IMR-90 (cell line): ENCODE results near the gene SERPINF2. TPM values are rescaled to one million over a fixed set of nuclear protein-coding genes. Genes with fewer than 3 reads are reported as not detected.
"Not testable (repeated sequence)": the region's sequence is repeated elsewhere in the genome, so short reads cannot be mapped to it uniquely, and the experiment has no call there.

ENCODE experiments used
- ATAC-seq: fragments of 200-7000 bp; cut with Tn5 transposase; 2 replicates; pipeline ENCODE4 v1.9.1; 2020; ENCODE audit warnings: low read depth, mild to moderate bottlenecking, moderate library complexity
- BruUV-seq: library from RNA; stranded (reverse); fragments of 400-500 nt; replicated peaks from 2 replicates; lab custom pipeline; 2021; lab: Mats Ljungman, UMichigan
- CTCF ChIA-PET: fragments of 300-600 bp; formaldehyde crosslinking; extraction: SDS; loops from one replicate; lab custom pipeline; 2021; ENCODE audit warnings: antibody characterized with exemption; lab: Yijun Ruan, JAX
- POLR2A ChIA-PET: fragments of 300-600 bp; sonication (Branson Sonifier 250); formaldehyde crosslinking; loops from one replicate; lab custom pipeline; 2022; ENCODE audit warnings: antibody characterized with exemption; ENCODE audit not compliant: unreplicated experiment; lab: Charles Lee
- DNase-seq: peaks from one replicate; pipeline ENCODE4 v3.0.0; 2013
- H2AFZ ChIP-seq: replicated peaks from 2 replicates; pipeline ENCODE3; 2013; ENCODE audit warnings: low read length, mild to moderate bottlenecking; ENCODE audit not compliant: poor library complexity
- H2AK5ac ChIP-seq: 2 replicates; pipeline ENCODE4 v1.6.1; 2013; ENCODE audit warnings: low read depth, low read length, inconsistent platforms
- H2AK9ac ChIP-seq: replicated peaks from 2 replicates; pipeline ENCODE3; 2013; ENCODE audit warnings: mild to moderate bottlenecking, low read depth, low read length, moderate library complexity; ENCODE audit not compliant: poor library complexity
- H2BK120ac ChIP-seq: 2 replicates; pipeline ENCODE4 v1.6.1; 2013; ENCODE audit warnings: low read depth, low read length, inconsistent platforms
- H2BK15ac ChIP-seq: 3 replicates; pipeline ENCODE4 v1.6.1; 2013; ENCODE audit warnings: low read depth, low read length, inconsistent platforms
- H2BK20ac ChIP-seq: 2 replicates; pipeline ENCODE4 v1.6.1; 2013; ENCODE audit warnings: low read depth, mild to moderate bottlenecking, inconsistent platforms, low read length, moderate library complexity
- H2BK5ac ChIP-seq: 2 replicates; pipeline ENCODE4 v1.6.1; 2013; ENCODE audit warnings: mild to moderate bottlenecking, low read depth, low read length, inconsistent platforms; ENCODE audit not compliant: poor library complexity, severe bottlenecking
- H3K14ac ChIP-seq: replicated peaks from 2 replicates; pipeline ENCODE4 v1.6.1; 2013; ENCODE audit warnings: low read depth, low read length, inconsistent platforms
- H3K18ac ChIP-seq: 2 replicates; pipeline ENCODE4 v1.6.1; 2013; ENCODE audit warnings: low read depth, low read length, control low read depth
- H3K23ac ChIP-seq: 2 replicates; pipeline ENCODE4 v1.6.1; 2013; ENCODE audit warnings: low read depth, low read length, inconsistent platforms
- H3K27ac ChIP-seq: 2 replicates; pipeline ENCODE4 v1.5.1; 2013; ENCODE audit warnings: mild to moderate bottlenecking, control low read depth, low read length; ENCODE audit not compliant: insufficient read depth
- H3K27me3 ChIP-seq: 2 replicates; pipeline ENCODE4 v1.6.1; 2013; ENCODE audit warnings: low read length; ENCODE audit not compliant: control insufficient read depth, insufficient read depth
- H3K36me3 ChIP-seq: 2 replicates; pipeline ENCODE4 v1.6.1; 2013; ENCODE audit warnings: low read length, mixed read lengths; ENCODE audit not compliant: control insufficient read depth, insufficient read depth
- H3K4ac ChIP-seq: 2 replicates; pipeline ENCODE4 v1.6.1; 2013; ENCODE audit warnings: low read depth, low read length, inconsistent platforms
- H3K4me1 ChIP-seq: 2 replicates; pipeline ENCODE4 v1.6.1; 2013; ENCODE audit warnings: low read length, mixed read lengths; ENCODE audit not compliant: control insufficient read depth, insufficient read depth
- H3K4me2 ChIP-seq: 2 replicates; pipeline ENCODE4 v1.6.1; 2013; ENCODE audit warnings: low read depth, mild to moderate bottlenecking, control low read depth, low read length, moderate library complexity
- H3K4me3 ChIP-seq: 2 replicates; pipeline ENCODE4 v1.5.1; 2013; ENCODE audit warnings: low read depth, mild to moderate bottlenecking, control low read depth, low read length, moderate library complexity; ENCODE audit not compliant: insufficient read depth
- H3K56ac ChIP-seq: 2 replicates; pipeline ENCODE4 v1.6.1; 2013; ENCODE audit warnings: low read length, inconsistent platforms; ENCODE audit not compliant: insufficient read depth; ENCODE audit errors: extremely low read depth
- H3K79me1 ChIP-seq, 2 experiments: 2 replicates each; pipeline ENCODE4 v1.6.1; 2013; ENCODE audit warnings: low read length in 2 of 2, inconsistent platforms in 1 of 2, low read depth in 1 of 2
- H3K9ac ChIP-seq: 2 replicates; pipeline ENCODE4 v1.6.1; 2013; ENCODE audit warnings: low read depth, low read length, control low read depth
- H3K9me1 ChIP-seq: 2 replicates; pipeline ENCODE4 v1.6.1; 2013; ENCODE audit warnings: low read length, inconsistent platforms; ENCODE audit not compliant: insufficient read depth
- H3K9me3 ChIP-seq: 2 replicates; pipeline ENCODE4 v1.6.1; 2013; ENCODE audit warnings: low read length; ENCODE audit not compliant: control insufficient read depth, insufficient read depth
- H4K20me1 ChIP-seq: 2 replicates; pipeline ENCODE4 v1.6.1; 2013; ENCODE audit warnings: low read length, inconsistent platforms; ENCODE audit not compliant: insufficient read depth
- H4K5ac ChIP-seq: 2 replicates; pipeline ENCODE4 v1.6.1; 2013; ENCODE audit warnings: mild to moderate bottlenecking, low read depth, low read length, control low read depth
- H4K8ac ChIP-seq, 2 experiments: 2 replicates each; pipeline ENCODE4 v1.6.1; 2013; ENCODE audit warnings: low read depth in 2 of 2, low read length in 2 of 2, control low read depth in 1 of 2, inconsistent platforms in 1 of 2
- H4K91ac ChIP-seq: 2 replicates; pipeline ENCODE4 v1.6.1; 2013; ENCODE audit warnings: low read depth, low read length, inconsistent platforms; ENCODE audit not compliant: insufficient read depth
- RAD21 ChIP-seq: IDR thresholded peaks from 2 replicates; pipeline ENCODE4 v1.6.1; 2012; ENCODE audit warnings: low read length, improper control_type of control experiment
- WGBS, 2 experiments: methylation state at CpG; one replicate each; pipeline versions ENCODE4 v1.1.5 to v1.1.7; 2013; ENCODE audit warnings: missing lambda C conversion rate in 2 of 2; ENCODE audit not compliant: insufficient read length in 1 of 2; ENCODE audit errors: extremely low coverage in 2 of 2; 5-methylcytosine and 5-hydroxymethylcytosine counted together
- dilution Hi-C: fragments of 300-500 bp; cut with HindIII; formaldehyde crosslinking; loops from one replicate; pipeline ENCODE4 v1.14.3; 2018; ENCODE audit warnings: low sequenced_read_pairs; ENCODE audit not compliant: unreplicated experiment
- in situ Hi-C: fragments of 300-500 bp; cut with MboI; formaldehyde crosslinking; loops from 3 replicates; pipeline ENCODE4 v1.14.3; 2019; ENCODE audit warnings: low sequenced_read_pairs, inconsistent platforms, mixed read lengths
- intact Hi-C: fragments of 100-400 bp; cut with micrococcal nuclease; formaldehyde crosslinking; loops from 2 replicates; pipeline ENCODE4 v1.10.0; 2022
- polyA plus RNA-seq, 3 experiments: library from polyadenylated mRNA; depleted of rRNA; stranded (reverse); fragments of >200 nt; gene quantifications; 2 replicates each; pipeline ENCODE4 v1.2.3, GENCODE V29; 2012; ENCODE audit warnings: low replicate concordance in 1 of 3
- total RNA-seq: library from RNA; depleted of rRNA; stranded (reverse); fragments of >200 nt; gene quantifications from 2 replicates; pipeline ENCODE4 v1.2.3, GENCODE V29; 2012
- TF ChIP-seq, protein P1 (sequence below): conservative IDR thresholded peaks from 2 replicates; pipeline ENCODE4 v1.5.1; 2012; ENCODE audit warnings: mild to moderate bottlenecking, low read depth, low read length, improper control_type of control experiment

SERPINF2 gene
- total and polyA plus RNA-seq, 2 of the 4 experiments (the other 2 are of a cell fraction) = not detected

GRCh38 chr17:1797323-1797722 lies 54.7 kb downstream of the SERPINF2 start:
- in situ Hi-C loops (no loop called here), intact Hi-C loops (no loop called here), dilution Hi-C loops (no loop called here)
- Histone ChIP-seq H2BK5ac (no peak overlapping the region), H2BK120ac (no peak overlapping the region), H3K14ac (no peak overlapping the region), H4K8ac (no peak overlapping the region), H3K4me2 (no peak overlapping the region), H3K18ac (no peak overlapping the region), H3K56ac (no peak overlapping the region), H3K4ac (no peak overlapping the region), H2AK9ac (no peak overlapping the region), H2BK20ac (no peak overlapping the region), H4K5ac (no peak overlapping the region), H2AK5ac (no peak overlapping the region), H3K27ac (no peak overlapping the region), H4K20me1 (no peaks in the 10 kb centered on the region), H3K79me1 (peaks cover 5 to 18% of the 10 kb centered on the region in 2 experiments; a peak in 3 of 4 replicates), H3K4me3 (no peak overlapping the region), H4K91ac (no peak overlapping the region), H3K23ac (no peak overlapping the region), H3K9ac (no peak overlapping the region), H3K4me1 (0 out of 2 replicates have a peak, but pooled peaks cover 1% of the 10 kb centered on the region), H2BK15ac (no peak overlapping the region), H3K36me3 (peaks cover 19% of the 10 kb centered on the region), H2AFZ (no peak overlapping the region), H3K9me1 (no peaks in the 10 kb centered on the region), H3K27me3 (no peaks in the 10 kb centered on the region), H3K9me3 (no peaks in the 10 kb centered on the region)
- WGBS, 2 experiments = 100% methylated on average over 1 of the region's 3 CpGs; no CpG with 5 or more reads in 1 of the 2 experiments
- TF ChIP-seq, protein P1, sequence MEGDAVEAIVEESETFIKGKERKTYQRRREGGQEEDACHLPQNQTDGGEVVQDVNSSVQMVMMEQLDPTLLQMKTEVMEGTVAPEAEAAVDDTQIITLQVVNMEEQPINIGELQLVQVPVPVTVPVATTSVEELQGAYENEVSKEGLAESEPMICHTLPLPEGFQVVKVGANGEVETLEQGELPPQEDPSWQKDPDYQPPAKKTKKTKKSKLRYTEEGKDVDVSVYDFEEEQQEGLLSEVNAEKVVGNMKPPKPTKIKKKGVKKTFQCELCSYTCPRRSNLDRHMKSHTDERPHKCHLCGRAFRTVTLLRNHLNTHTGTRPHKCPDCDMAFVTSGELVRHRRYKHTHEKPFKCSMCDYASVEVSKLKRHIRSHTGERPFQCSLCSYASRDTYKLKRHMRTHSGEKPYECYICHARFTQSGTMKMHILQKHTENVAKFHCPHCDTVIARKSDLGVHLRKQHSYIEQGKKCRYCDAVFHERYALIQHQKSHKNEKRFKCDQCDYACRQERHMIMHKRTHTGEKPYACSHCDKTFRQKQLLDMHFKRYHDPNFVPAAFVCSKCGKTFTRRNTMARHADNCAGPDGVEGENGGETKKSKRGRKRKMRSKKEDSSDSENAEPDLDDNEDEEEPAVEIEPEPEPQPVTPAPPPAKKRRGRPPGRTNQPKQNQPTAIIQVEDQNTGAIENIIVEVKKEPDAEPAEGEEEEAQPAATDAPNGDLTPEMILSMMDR = no peak
- TF ChIP-seq RAD21 = no peak
- ChIA-PET CTCF (interaction anchor here (0.6 kb wide), 1 partner anchor 19 kb away, joined by 3 read pairs; no protein-coding TSS in a partner anchor), POLR2A (no interaction called here)
- ATAC-seq = no peak
- no peak for DNase-seq
- no TSS peak for BruUV-seq

GRCh38 chr17:1797846-1798245 lies 55.2 kb downstream of the SERPINF2 start:
- H3K14ac ChIP-seq, H2BK15ac ChIP-seq, H4K91ac ChIP-seq, BruUV-seq, intact Hi-C loops, H3K9ac ChIP-seq, H3K9me1 ChIP-seq, H4K5ac ChIP-seq, H3K27ac ChIP-seq, in situ Hi-C loops, H2BK20ac ChIP-seq, H2BK120ac ChIP-seq, CTCF ChIA-PET, H2AK9ac ChIP-seq, H2AFZ ChIP-seq, H3K4me2 ChIP-seq, H4K20me1 ChIP-seq, H3K4ac ChIP-seq, H3K4me3 ChIP-seq, H3K4me1 ChIP-seq, DNase-seq, H2BK5ac ChIP-seq, ATAC-seq, H3K18ac ChIP-seq, dilution Hi-C loops, H3K9me3 ChIP-seq, POLR2A ChIA-PET, H3K56ac ChIP-seq, H3K27me3 ChIP-seq, H2AK5ac ChIP-seq, H4K8ac ChIP-seq, H3K23ac ChIP-seq: not testable (repeated sequence)
- 100% methylated on average over 3 of the region's 8 CpGs; no CpG with 5 or more reads in 1 of the 2 experiments for WGBS, 2 experiments
- Histone ChIP-seq H3K36me3 (peaks cover 18% of the 10 kb centered on the region), H3K79me1 (peaks cover 5 to 18% of the 10 kb centered on the region in 2 experiments; a peak in 3 of 4 replicates)
